A549 (cell line): Measurements from ENCODE around the gene TUG1. TPM values are rescaled to one million over a fixed set of nuclear protein-coding genes. Genes with fewer than 3 reads are reported as not detected.

ENCODE experiments used
- ATAC-seq, 2 experiments: fragments of 200-7000 bp in 1 of 2; fragments of >200 bp in 1 of 2; cut with Nextera tagmentation in 1 of 2; cut with Tn5 transposase in 1 of 2; 3 replicates each; pipeline versions ENCODE4 v1.8.0 to v1.9.1; 2018 to 2020; ENCODE audit warnings: mild to moderate bottlenecking in 1 of 2, moderate library complexity in 1 of 2
- CTCF ChIA-PET: fragments of 300-600 bp; sonication (Branson Sonifier 250); formaldehyde crosslinking; extraction: SDS; loops from one replicate; lab custom pipeline; 2021; ENCODE audit warnings: antibody characterized with exemption, inconsistent platforms; lab: Yijun Ruan, JAX
- POLR2A ChIA-PET: fragments of 350-600 bp; formaldehyde crosslinking; extraction: SDS; loops from one replicate; lab custom pipeline; 2021; ENCODE audit warnings: antibody characterized with exemption, inconsistent platforms; lab: Yijun Ruan, JAX
- DNase-seq, 2 experiments: peaks; one replicate each; pipeline versions ENCODE4 v3.0.0 to v3.0.0-alpha.2; 2011 to 2016; ENCODE audit warnings: low read depth in 1 of 2, low spot score in 1 of 2
- FAIRE-seq: peaks from 2 replicates; lab custom pipeline; 2011; peaks lifted over from hg19 to GRCh38; lab: Jason Lieb, UNC
- H3K27ac ChIP-seq, 2 experiments: fragments of >200 bp; sonication (Bioruptor Twin); formaldehyde crosslinking; 3 replicates each; pipeline ENCODE4 v1.5.1; 2016 to 2017
- H3K4me1 ChIP-seq: fragments of >200 bp; sonication (Bioruptor Twin); formaldehyde crosslinking; 3 replicates; pipeline ENCODE4 v1.6.1; 2016
- H3K4me2 ChIP-seq: fragments of >200 bp; sonication (Bioruptor Twin); formaldehyde crosslinking; 3 replicates; pipeline ENCODE4 v1.6.1; 2016
- H3K4me3 ChIP-seq: fragments of >200 bp; sonication (Bioruptor Twin); formaldehyde crosslinking; 3 replicates; pipeline ENCODE4 v1.5.1; 2016
- H3K9me3 ChIP-seq: fragments of >200 bp; sonication (Bioruptor Twin); formaldehyde crosslinking; 3 replicates; pipeline ENCODE4 v1.6.1; 2016
- CEBPB ChIP-seq, 2 experiments: fragments of >200 bp in 1 of 2; sonication (Bioruptor Twin) in 1 of 2; formaldehyde crosslinking in 1 of 2; IDR thresholded peaks; 2 replicates each; pipeline ENCODE4 v1.6.1; 2012 to 2016
- CHD4 ChIP-seq: fragments of 200-600 bp; sonication (generic); IDR thresholded peaks from 2 replicates; pipeline ENCODE4 v1.6.1; 2016; ENCODE audit warnings: antibody characterized with exemption, mild to moderate bottlenecking, borderline replicate concordance
- CTCF ChIP-seq: fragments of >200 bp; sonication (Bioruptor Twin); formaldehyde crosslinking; IDR thresholded peaks from 3 replicates; pipeline ENCODE4 v1.5.1; 2016
- ELK1 ChIP-seq: fragments of 150-350 bp; IDR thresholded peaks from 2 replicates; pipeline ENCODE4 v1.6.1; 2014; ENCODE audit warnings: low read depth, mild to moderate bottlenecking, low read length
- EP300 ChIP-seq, 2 experiments: fragments of >200 bp; sonication (Bioruptor Twin); formaldehyde crosslinking; IDR thresholded peaks; 2 replicates in 1 of 2; 3 replicates in 1 of 2; pipeline ENCODE4 v1.6.1; 2016 to 2017
- ESRRA ChIP-seq: fragments of 150-350 bp; IDR thresholded peaks from 2 replicates; pipeline ENCODE4 v1.6.1; 2014; ENCODE audit warnings: mild to moderate bottlenecking, low read length, borderline replicate concordance
- FOXS1 ChIP-seq: fragments of 250-450 bp; sonication (Bioruptor Pico); IDR thresholded peaks from 2 replicates; pipeline ENCODE4 v1.5.0; 2020; ENCODE audit warnings: mild to moderate bottlenecking, moderate library complexity
- HOXB13 ChIP-seq: fragments of 250-450 bp; sonication (Bioruptor Pico); IDR thresholded peaks from 2 replicates; pipeline ENCODE4 v1.5.0; 2020; ENCODE audit warnings: low read depth, mild to moderate bottlenecking, moderate library complexity
- JUNB ChIP-seq: fragments of >200 bp; sonication (Bioruptor Twin); formaldehyde crosslinking; IDR thresholded peaks from 2 replicates; pipeline ENCODE4 v1.6.1; 2016
- KDM1A ChIP-seq: fragments of 200-600 bp; sonication (generic); IDR thresholded peaks from 2 replicates; pipeline ENCODE4 v1.6.1; 2016; ENCODE audit warnings: low read depth, mild to moderate bottlenecking
- MAFK ChIP-seq: fragments of 450-650 bp; IDR thresholded peaks from 2 replicates; pipeline ENCODE4 v1.6.1; 2014; ENCODE audit not compliant: partially characterized antibody
- MAZ ChIP-seq: fragments of 150-350 bp; IDR thresholded peaks from 2 replicates; pipeline ENCODE4 v1.6.1; 2014; ENCODE audit warnings: antibody characterized with exemption, low read depth, low read length, borderline replicate concordance
- MYC ChIP-seq: IDR thresholded peaks from 2 replicates; pipeline ENCODE4 v1.6.1; 2012; ENCODE audit warnings: mild to moderate bottlenecking, inconsistent platforms, low read length, improper control_type of control experiment, borderline replicate concordance
- NFE2L2 ChIP-seq: fragments of 150-350 bp; conservative IDR thresholded peaks from 2 replicates; pipeline ENCODE4 v1.6.1; 2014; ENCODE audit warnings: low read length
- PHF8 ChIP-seq: fragments of 200-600 bp; sonication (generic); IDR thresholded peaks from 2 replicates; pipeline ENCODE4 v1.6.1; 2016; ENCODE audit warnings: low read depth, mild to moderate bottlenecking, antibody characterized with exemption, moderate library complexity, borderline replicate concordance
- RAD21 ChIP-seq, 2 experiments: fragments of >200 bp in 1 of 2; sonication (Bioruptor Twin) in 1 of 2; formaldehyde crosslinking in 1 of 2; IDR thresholded peaks in 1 of 2; conservative IDR thresholded peaks in 1 of 2; 2 replicates in 1 of 2; 3 replicates in 1 of 2; pipeline ENCODE4 v1.6.1; 2012 to 2018; ENCODE audit warnings: inconsistent platforms in 1 of 2
- SMC3 ChIP-seq: fragments of >200 bp; sonication (Bioruptor Twin); formaldehyde crosslinking; IDR thresholded peaks from 3 replicates; pipeline ENCODE4 v1.6.1; 2018; ENCODE audit warnings: inconsistent platforms
- SREBF2 ChIP-seq: fragments of 450-650 bp; IDR thresholded peaks from 2 replicates; pipeline ENCODE4 v1.6.1; 2014; ENCODE audit warnings: mild to moderate bottlenecking, moderate library complexity
- ZC3H11A ChIP-seq: fragments of 450-650 bp; IDR thresholded peaks from 2 replicates; pipeline ENCODE4 v1.6.1; 2014; ENCODE audit warnings: antibody characterized with exemption, mild to moderate bottlenecking
- ZFP36 ChIP-seq: fragments of 450-650 bp; IDR thresholded peaks from 2 replicates; pipeline ENCODE4 v1.6.1; 2014; ENCODE audit warnings: borderline replicate concordance; ENCODE audit not compliant: partially characterized antibody
- WGBS: methylation state at CpG from one replicate; pipeline ENCODE4 v1.1.6; 2017; ENCODE audit errors: missing lambda C conversion rate; 5-methylcytosine and 5-hydroxymethylcytosine counted together
- polyA plus RNA-seq, 4 experiments: library from polyadenylated mRNA; depleted of rRNA in 3 of 4; stranded (reverse); fragments of >200 nt; fragmentation: RNase III in 1 of 4; extraction: RNeasy Plus Mini Kit Qiagen cat#74134 plus additional on column Dnase treatment in 1 of 4; gene quantifications; 2 replicates in 3 of 4; 3 replicates in 1 of 4; pipeline ENCODE4 v1.2.3, GENCODE V29; 2011 to 2017
- TF ChIP-seq, protein P1 (sequence below): IDR thresholded peaks from 2 replicates; pipeline ENCODE4 v1.6.1; 2012; ENCODE audit warnings: low read depth, borderline replicate concordance

Gene TUG1
- polyA plus RNA-seq, 2 of the 4 experiments (the other 2 are of a cell fraction): 29.9 to 104 TPM

- H3K27ac ChIP-seq: peak overlapping the region; percentile 51 to 58; a peak in 3 of 6 replicates
- peak; percentile 85 to 90 for ATAC-seq
- H3K4me3 ChIP-seq: no peak overlapping the region
- peak overlapping the region; percentile 62 for H3K4me2 ChIP-seq
- peaks cover 4% of the 10 kb centered on the region; the same call in 2 of the 3 replicates for H3K9me3 ChIP-seq
- FAIRE-seq: no peak
- ChIA-PET CTCF (interaction anchor here (0.6 to 9.6 kb wide), 43 partner anchors 10 to 408 kb away, joined by 3 to 138 read pairs (median 5); partner anchors contain the start of genes MORC2 and TUG1), POLR2A (no interaction called here)
- 1% methylated on average over 9 of the region's 9 CpGs for WGBS
- TF ChIP-seq MAZ (no peak), SMC3 (peak; percentile 94), CTCF (peak; percentile 82), ESRRA (no peak), RAD21 (conservative IDR thresholded peaks at IDR 0.05 in 1 of 2, IDR thresholded peaks at IDR 0.05 in 1 of 2) (peak; percentile 86)
- peaks cover 14% of the 10 kb centered on the region; the same call in 1 of the 3 replicates for H3K4me1 ChIP-seq
- peak; percentile 67 to 70 for DNase-seq
Observed at GRCh38 chr22:30920407-30920806, 48.7 kb upstream of the TUG1 start.

- Histone ChIP-seq H3K4me3 (no peak overlapping the region), H3K9me3 (no peaks in the 10 kb centered on the region; the same call in 1 of the 3 replicates), H3K27ac (no peak overlapping the region), H3K4me2 (peak overlapping the region; percentile 21; the same call in 1 of the 3 replicates), H3K4me1 (peaks cover 14% of the 10 kb centered on the region; the same call in 1 of the 3 replicates)
- no peak for DNase-seq
- 84% methylated on average over 6 of the region's 6 CpGs for WGBS
- no peak for FAIRE-seq
- CTCF ChIA-PET: interaction anchor here (0.7 to 9.6 kb wide), 26 partner anchors 10 to 301 kb away, joined by 3 to 138 read pairs (median 5); partner anchors contain the start of genes MORC2 and TUG1
- ATAC-seq: no peak
- POLR2A ChIA-PET: interaction anchor here (0.7 kb wide), 1 partner anchor 349 kb away, joined by 4 read pairs; no protein-coding TSS in a partner anchor
- TF ChIP-seq, protein P1, sequence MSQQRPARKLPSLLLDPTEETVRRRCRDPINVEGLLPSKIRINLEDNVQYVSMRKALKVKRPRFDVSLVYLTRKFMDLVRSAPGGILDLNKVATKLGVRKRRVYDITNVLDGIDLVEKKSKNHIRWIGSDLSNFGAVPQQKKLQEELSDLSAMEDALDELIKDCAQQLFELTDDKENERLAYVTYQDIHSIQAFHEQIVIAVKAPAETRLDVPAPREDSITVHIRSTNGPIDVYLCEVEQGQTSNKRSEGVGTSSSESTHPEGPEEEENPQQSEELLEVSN: no peak
- TF ChIP-seq ZFP36: no peak
- no peak for TF ChIP-seq HOXB13
- TF ChIP-seq MYC: no peak
- no peak for TF ChIP-seq KDM1A
- TF ChIP-seq ELK1: no peak
- no peak for TF ChIP-seq JUNB
- no peak for TF ChIP-seq ZC3H11A
- TF ChIP-seq CHD4: no peak
- TF ChIP-seq EP300 (IDR thresholded peaks at IDR 0.05): no peak
- no peak for TF ChIP-seq NFE2L2
- TF ChIP-seq CEBPB (IDR thresholded peaks at IDR 0.05): no peak
- TF ChIP-seq SREBF2: no peak
- no peak for TF ChIP-seq FOXS1
- TF ChIP-seq PHF8: no peak
- no peak for TF ChIP-seq SMC3
- no peak for TF ChIP-seq MAFK
Observed at GRCh38 chr22:30921108-30921507, 48.0 kb upstream of the TUG1 start.
